ENCODE measurements around the gene CACNA1E.

The CACNA1E gene

DNA sequence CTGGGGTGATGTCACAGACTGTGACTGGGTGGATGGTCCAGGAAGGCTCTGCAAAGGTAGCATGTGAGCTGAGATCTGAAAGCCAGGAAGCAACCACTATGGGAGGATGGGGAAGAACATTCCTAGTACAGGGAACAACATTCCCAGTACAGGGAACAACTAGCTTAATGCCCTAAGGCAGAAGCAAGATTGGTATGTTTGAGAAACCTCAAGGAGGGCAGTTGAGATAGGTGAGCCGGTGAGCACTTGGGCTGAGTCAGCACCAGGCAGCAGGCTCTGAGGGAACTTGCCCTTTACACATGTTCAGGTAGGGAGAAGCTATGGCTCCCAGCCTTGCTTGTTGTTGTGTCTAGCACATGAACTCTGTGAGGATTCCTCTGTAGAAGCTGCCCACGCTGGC, 24.2 kb upstream of the CACNA1E start (continued):
- TF ChIP-seq, protein P1, sequence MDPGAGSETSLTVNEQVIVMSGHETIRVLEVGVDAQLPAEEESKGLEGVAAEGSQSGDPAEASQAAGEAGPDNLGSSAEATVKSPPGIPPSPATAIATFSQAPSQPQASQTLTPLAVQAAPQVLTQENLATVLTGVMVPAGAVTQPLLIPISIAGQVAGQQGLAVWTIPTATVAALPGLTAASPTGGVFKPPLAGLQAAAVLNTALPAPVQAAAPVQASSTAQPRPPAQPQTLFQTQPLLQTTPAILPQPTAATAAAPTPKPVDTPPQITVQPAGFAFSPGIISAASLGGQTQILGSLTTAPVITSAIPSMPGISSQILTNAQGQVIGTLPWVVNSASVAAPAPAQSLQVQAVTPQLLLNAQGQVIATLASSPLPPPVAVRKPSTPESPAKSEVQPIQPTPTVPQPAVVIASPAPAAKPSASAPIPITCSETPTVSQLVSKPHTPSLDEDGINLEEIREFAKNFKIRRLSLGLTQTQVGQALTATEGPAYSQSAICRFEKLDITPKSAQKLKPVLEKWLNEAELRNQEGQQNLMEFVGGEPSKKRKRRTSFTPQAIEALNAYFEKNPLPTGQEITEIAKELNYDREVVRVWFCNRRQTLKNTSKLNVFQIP (CRISPR knock-in tag; IDR thresholded peaks at IDR 0.05; ENCODE audit: borderline replicate concordance, low read depth) = no peak
- no peak for TF ChIP-seq RARB (CRISPR knock-in tag; IDR thresholded peaks at IDR 0.05)
- no peak for TF ChIP-seq CSDC2 (CRISPR knock-in tag; IDR thresholded peaks at IDR 0.05)
- no peak for TF ChIP-seq ISL1 (CRISPR knock-in tag; IDR thresholded peaks at IDR 0.05)

DNA sequence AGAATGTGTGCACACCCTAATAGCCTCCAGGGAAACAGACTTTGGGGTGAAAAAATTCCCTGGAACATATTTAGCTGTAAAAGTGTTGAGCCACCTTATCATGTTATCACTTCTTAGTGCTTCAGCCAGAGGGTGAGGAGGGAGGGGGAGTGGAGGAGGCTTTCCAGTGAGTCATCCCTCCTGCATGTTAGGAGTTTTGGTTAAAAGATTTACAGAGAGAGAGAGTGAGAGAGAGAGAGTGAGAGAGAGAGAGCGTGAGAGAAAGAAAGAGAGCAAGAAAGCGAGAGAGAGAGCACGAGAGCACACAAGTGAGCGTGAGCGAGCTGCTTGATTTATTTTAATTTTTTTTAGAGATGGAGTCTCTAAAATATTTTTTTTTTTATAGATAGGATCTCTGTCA, 13.5 kb upstream of the CACNA1E start:
- TF ChIP-seq OSR1 (CRISPR knock-in tag; IDR thresholded peaks at IDR 0.05) (no peak), TOX (CRISPR knock-in tag; IDR thresholded peaks at IDR 0.05; ENCODE audit: borderline replicate concordance) (no peak), BACH2 (CRISPR knock-in tag; IDR thresholded peaks at IDR 0.05; ENCODE audit: borderline replicate concordance) (no peak), ARNTL (CRISPR knock-in tag; IDR thresholded peaks at IDR 0.05; ENCODE audit: borderline replicate concordance, low read depth) (no peak), ZNF8 (CRISPR knock-in tag; IDR thresholded peaks at IDR 0.05) (no peak), ESRRG (CRISPR knock-in tag; IDR thresholded peaks at IDR 0.05) (no peak), ZNF565 (CRISPR knock-in tag; conservative IDR thresholded peaks at IDR 0.05; ENCODE audit: low read depth) (no peak), ZC3H10 (CRISPR knock-in tag; IDR thresholded peaks at IDR 0.05) (no peak), ISL1 (CRISPR knock-in tag; IDR thresholded peaks at IDR 0.05) (no peak; the same call in 1 of the 2 replicates), GLIS3 (CRISPR knock-in tag; IDR thresholded peaks at IDR 0.05) (no peak), SNAI2 (CRISPR knock-in tag; IDR thresholded peaks at IDR 0.05) (no peak)
- TF ChIP-seq, protein P2, sequence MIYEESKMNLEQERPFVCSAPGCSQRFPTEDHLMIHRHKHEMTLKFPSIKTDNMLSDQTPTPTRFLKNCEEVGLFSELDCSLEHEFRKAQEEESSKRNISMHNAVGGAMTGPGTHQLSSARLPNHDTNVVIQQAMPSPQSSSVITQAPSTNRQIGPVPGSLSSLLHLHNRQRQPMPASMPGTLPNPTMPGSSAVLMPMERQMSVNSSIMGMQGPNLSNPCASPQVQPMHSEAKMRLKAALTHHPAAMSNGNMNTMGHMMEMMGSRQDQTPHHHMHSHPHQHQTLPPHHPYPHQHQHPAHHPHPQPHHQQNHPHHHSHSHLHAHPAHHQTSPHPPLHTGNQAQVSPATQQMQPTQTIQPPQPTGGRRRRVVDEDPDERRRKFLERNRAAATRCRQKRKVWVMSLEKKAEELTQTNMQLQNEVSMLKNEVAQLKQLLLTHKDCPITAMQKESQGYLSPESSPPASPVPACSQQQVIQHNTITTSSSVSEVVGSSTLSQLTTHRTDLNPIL (CRISPR knock-in tag; IDR thresholded peaks at IDR 0.05; ENCODE audit: low read depth) = no peak
- TF ChIP-seq, protein P3, sequence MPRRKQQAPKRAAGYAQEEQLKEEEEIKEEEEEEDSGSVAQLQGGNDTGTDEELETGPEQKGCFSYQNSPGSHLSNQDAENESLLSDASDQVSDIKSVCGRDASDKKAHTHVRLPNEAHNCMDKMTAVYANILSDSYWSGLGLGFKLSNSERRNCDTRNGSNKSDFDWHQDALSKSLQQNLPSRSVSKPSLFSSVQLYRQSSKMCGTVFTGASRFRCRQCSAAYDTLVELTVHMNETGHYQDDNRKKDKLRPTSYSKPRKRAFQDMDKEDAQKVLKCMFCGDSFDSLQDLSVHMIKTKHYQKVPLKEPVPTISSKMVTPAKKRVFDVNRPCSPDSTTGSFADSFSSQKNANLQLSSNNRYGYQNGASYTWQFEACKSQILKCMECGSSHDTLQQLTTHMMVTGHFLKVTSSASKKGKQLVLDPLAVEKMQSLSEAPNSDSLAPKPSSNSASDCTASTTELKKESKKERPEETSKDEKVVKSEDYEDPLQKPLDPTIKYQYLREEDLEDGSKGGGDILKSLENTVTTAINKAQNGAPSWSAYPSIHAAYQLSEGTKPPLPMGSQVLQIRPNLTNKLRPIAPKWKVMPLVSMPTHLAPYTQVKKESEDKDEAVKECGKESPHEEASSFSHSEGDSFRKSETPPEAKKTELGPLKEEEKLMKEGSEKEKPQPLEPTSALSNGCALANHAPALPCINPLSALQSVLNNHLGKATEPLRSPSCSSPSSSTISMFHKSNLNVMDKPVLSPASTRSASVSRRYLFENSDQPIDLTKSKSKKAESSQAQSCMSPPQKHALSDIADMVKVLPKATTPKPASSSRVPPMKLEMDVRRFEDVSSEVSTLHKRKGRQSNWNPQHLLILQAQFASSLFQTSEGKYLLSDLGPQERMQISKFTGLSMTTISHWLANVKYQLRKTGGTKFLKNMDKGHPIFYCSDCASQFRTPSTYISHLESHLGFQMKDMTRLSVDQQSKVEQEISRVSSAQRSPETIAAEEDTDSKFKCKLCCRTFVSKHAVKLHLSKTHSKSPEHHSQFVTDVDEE (CRISPR knock-in tag; IDR thresholded peaks at IDR 0.05) = no peak
- TF ChIP-seq, protein P4, sequence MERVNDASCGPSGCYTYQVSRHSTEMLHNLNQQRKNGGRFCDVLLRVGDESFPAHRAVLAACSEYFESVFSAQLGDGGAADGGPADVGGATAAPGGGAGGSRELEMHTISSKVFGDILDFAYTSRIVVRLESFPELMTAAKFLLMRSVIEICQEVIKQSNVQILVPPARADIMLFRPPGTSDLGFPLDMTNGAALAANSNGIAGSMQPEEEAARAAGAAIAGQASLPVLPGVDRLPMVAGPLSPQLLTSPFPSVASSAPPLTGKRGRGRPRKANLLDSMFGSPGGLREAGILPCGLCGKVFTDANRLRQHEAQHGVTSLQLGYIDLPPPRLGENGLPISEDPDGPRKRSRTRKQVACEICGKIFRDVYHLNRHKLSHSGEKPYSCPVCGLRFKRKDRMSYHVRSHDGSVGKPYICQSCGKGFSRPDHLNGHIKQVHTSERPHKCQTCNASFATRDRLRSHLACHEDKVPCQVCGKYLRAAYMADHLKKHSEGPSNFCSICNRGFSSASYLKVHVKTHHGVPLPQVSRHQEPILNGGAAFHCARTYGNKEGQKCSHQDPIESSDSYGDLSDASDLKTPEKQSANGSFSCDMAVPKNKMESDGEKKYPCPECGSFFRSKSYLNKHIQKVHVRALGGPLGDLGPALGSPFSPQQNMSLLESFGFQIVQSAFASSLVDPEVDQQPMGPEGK (CRISPR knock-in tag; IDR thresholded peaks at IDR 0.05; ENCODE audit: borderline replicate concordance) = no peak
- peak; percentile 72 for ATAC-seq

DNA sequence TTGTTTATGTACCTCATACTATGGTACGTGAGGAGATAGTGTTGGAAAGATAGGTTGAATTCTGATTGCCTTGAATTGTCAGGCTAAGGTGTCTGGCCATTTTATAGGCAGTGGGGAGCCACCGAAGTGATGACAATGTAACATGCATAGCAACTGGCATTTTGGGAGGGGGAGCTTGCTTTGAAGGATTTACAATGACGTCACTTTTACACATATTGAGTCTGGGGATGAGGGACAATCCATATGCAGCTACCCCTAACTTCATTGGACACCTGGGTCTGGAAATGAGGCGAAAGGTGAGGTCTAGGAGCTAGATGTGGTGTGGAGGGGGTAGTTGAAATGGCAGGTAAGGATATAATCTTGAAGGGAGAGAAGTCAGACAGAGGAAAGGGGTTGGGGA, 7.7 kb upstream of the CACNA1E start:
- TF ChIP-seq GLIS3 (CRISPR knock-in tag; IDR thresholded peaks at IDR 0.05) (no peak), TOX (CRISPR knock-in tag; IDR thresholded peaks at IDR 0.05; ENCODE audit: borderline replicate concordance) (no peak), OSR1 (CRISPR knock-in tag; IDR thresholded peaks at IDR 0.05) (no peak), CSDC2 (CRISPR knock-in tag; IDR thresholded peaks at IDR 0.05) (no peak), ZFP3 (CRISPR knock-in tag; IDR thresholded peaks at IDR 0.05) (no peak), ESRRG (CRISPR knock-in tag; IDR thresholded peaks at IDR 0.05) (no peak), ZC3H10 (CRISPR knock-in tag; IDR thresholded peaks at IDR 0.05) (no peak)
- TF ChIP-seq, protein P3 (CRISPR knock-in tag; IDR thresholded peaks at IDR 0.05) = no peak
- TF ChIP-seq, protein P2 (CRISPR knock-in tag; IDR thresholded peaks at IDR 0.05; ENCODE audit: low read depth) = no peak
- no peak for ATAC-seq

Measured in SK-N-SH treated with all-trans-retinoic acid at 6 μM for 48 hours (cell line).